GM19395 (cell line): Measurements from ENCODE around the gene SMIM24.
"Not testable (repeated sequence)": the region's sequence is repeated elsewhere in the genome, so short reads cannot be mapped to it uniquely, and the experiment has no call there.

Experiments
- ATAC-seq: cut with Tn5 transposase; IDR thresholded peaks from one replicate; pipeline ENCODE4 v1.9.1; 2021; ENCODE audit warnings: mild to moderate bottlenecking, moderate library complexity; ENCODE audit not compliant: unreplicated experiment

The SMIM24 gene

GRCh38 chr19:3440082-3440481, 40.2 kb downstream of the SMIM24 start:
- ATAC-seq: no peak

GRCh38 chr19:3434630-3435553, 45.4 kb downstream of the SMIM24 start:
- peak; percentile 78 for ATAC-seq

- ATAC-seq: no peak
Measured at GRCh38 chr19:3433805-3434540, 46.4 kb downstream of the SMIM24 start.

GRCh38 chr19:3433313-3433712, 47.0 kb downstream of the SMIM24 start:
- no peak for ATAC-seq

- no peak for ATAC-seq
Measured at GRCh38 chr19:3431760-3432397, 48.4 kb downstream of the SMIM24 start.

GRCh38 chr19:3430366-3430680, 50.0 kb downstream of the SMIM24 start:
- not testable (repeated sequence) for ATAC-seq

- no peak for ATAC-seq
Measured at GRCh38 chr19:3426433-3426832, 53.9 kb downstream of the SMIM24 start.
